ENCODE results near the gene SAP30. TPM values are rescaled to one million over a fixed set of nuclear protein-coding genes. Genes with fewer than 3 reads are reported as not detected.
A peak's percentile ranks its signal among the peaks of the same experiment; 100 is the strongest.

SAP30 gene
- total RNA-seq, 4 donors from 2014 or later, result 27.7 to 88.5 (median 49.1) TPM

- Histone ChIP-seq H3K9me3 (no peaks in the 10 kb centered on the region), H3K36me3 (peaks cover 0 to 17% (median 0%) of the 10 kb centered on the region in 3 donors), H3K27ac (peak overlapping the region; percentile 60 to 100 (median 86)), H3K27me3 (no peaks in the 10 kb centered on the region), H3K4me1 (peaks cover 0 to 38% (median 9%) of the 10 kb centered on the region in 4 donors), H3K4me3 (peak overlapping the region; percentile 69 to 97 (median 94))
- WGBS, 2 donors, result 3 to 4% methylated on average over 41 to 49 of the region's 52 CpGs
- TF ChIP-seq EP300 (IDR thresholded peaks at IDR 0.05), result peak in 1 of 2 donors; percentile 33
- TF ChIP-seq CTCF (IDR thresholded peaks at IDR 0.05), result no peak
- TF ChIP-seq POLR2A (IDR thresholded peaks at IDR 0.05), result peak in 1 of 2 donors; percentile 21
- peak in 1 of 2 donors; percentile 26 for DNase-seq (ENCODE audit: low spot score in 2 of 2)
Observed at GRCh38 chr4:173334891-173335752, 35.6 kb upstream of the SAP30 start.

- TF ChIP-seq POLR2A (IDR thresholded peaks at IDR 0.05) (no peak), CTCF (IDR thresholded peaks at IDR 0.05) (no peak), EP300 (IDR thresholded peaks at IDR 0.05) (no peak)
- H3K4me1 ChIP-seq, result peaks cover 0 to 14% (median 4%) of the 10 kb centered on the region in 4 donors
- no peaks in the 10 kb centered on the region for H3K27me3 ChIP-seq
- no peaks in the 10 kb centered on the region for H3K9me3 ChIP-seq
- H3K4me3 ChIP-seq, result no peak overlapping the region
- H3K27ac ChIP-seq, result no peak overlapping the region
- 98% methylated on average over 2 of the region's 2 CpGs for WGBS, 2 donors
- H3K36me3 ChIP-seq, result peaks cover 0 to 5% (median 0%) of the 10 kb centered on the region in 3 donors
- DNase-seq (ENCODE audit: low spot score in 2 of 2), result no peak
Observed at GRCh38 chr4:173337463-173337862, 33.3 kb upstream of the SAP30 start.

- Histone ChIP-seq H3K36me3 (peaks cover 0 to 5% (median 0%) of the 10 kb centered on the region in 3 donors), H3K4me1 (no peaks in the 10 kb centered on the region), H3K27me3 (no peaks in the 10 kb centered on the region), H3K27ac (no peak overlapping the region), H3K4me3 (no peak overlapping the region), H3K9me3 (no peaks in the 10 kb centered on the region)
- no peak for DNase-seq (ENCODE audit: low spot score in 2 of 2)
- TF ChIP-seq CTCF (IDR thresholded peaks at IDR 0.05) (no peak), EP300 (IDR thresholded peaks at IDR 0.05) (no peak), POLR2A (IDR thresholded peaks at IDR 0.05) (no peak)
- 81 to 89% methylated on average over 3 of the region's 3 CpGs for WGBS, 2 donors
Observed at GRCh38 chr4:173343832-173344397, 26.8 kb upstream of the SAP30 start.

DNA sequence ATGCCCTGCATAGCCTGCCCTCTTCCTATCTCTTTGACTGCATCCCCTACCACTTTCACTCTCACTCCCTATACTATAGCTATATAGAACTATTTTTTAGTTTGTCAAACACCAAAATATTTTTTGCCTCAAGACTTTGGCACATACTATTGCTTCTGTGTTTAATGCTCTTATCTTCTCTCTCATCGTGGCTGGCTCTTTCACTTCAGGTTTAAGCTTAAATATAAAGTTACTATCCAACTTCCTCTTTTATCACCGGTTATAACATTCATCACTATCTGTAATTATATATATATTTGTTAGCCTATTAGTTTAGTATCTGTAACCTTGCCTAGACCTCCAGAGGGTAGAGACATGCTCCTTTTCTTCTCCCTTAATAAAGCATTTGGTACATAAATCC, 25.1 kb upstream of the SAP30 start:
- peaks cover 0 to 5% (median 0%) of the 10 kb centered on the region in 3 donors for H3K36me3 ChIP-seq
- WGBS, 2 donors, result 47 to 51% methylated on average over 2 of the region's 2 CpGs
- no peak overlapping the region for H3K4me3 ChIP-seq
- no peaks in the 10 kb centered on the region for H3K9me3 ChIP-seq
- no peaks in the 10 kb centered on the region for H3K4me1 ChIP-seq
- H3K27ac ChIP-seq, result no peak overlapping the region
- TF ChIP-seq EP300 (IDR thresholded peaks at IDR 0.05), result no peak
- H3K27me3 ChIP-seq, result no peaks in the 10 kb centered on the region
- DNase-seq (ENCODE audit: low spot score in 2 of 2), result no peak

GRCh38 chr4:173346074-173346473, 24.7 kb upstream of the SAP30 start:
- peaks cover 0 to 5% (median 0%) of the 10 kb centered on the region in 3 donors for H3K36me3 ChIP-seq
- no peak for DNase-seq (ENCODE audit: low spot score in 2 of 2)
- no peaks in the 10 kb centered on the region for H3K9me3 ChIP-seq
- H3K27ac ChIP-seq, result no peak overlapping the region
- no peak overlapping the region for H3K4me3 ChIP-seq
- no peaks in the 10 kb centered on the region for H3K4me1 ChIP-seq
- TF ChIP-seq POLR2A (IDR thresholded peaks at IDR 0.05) (no peak), CTCF (IDR thresholded peaks at IDR 0.05) (no peak), EP300 (IDR thresholded peaks at IDR 0.05) (no peak)
- WGBS, 2 donors, result 56 to 62% methylated on average over 2 of the region's 2 CpGs
- no peaks in the 10 kb centered on the region for H3K27me3 ChIP-seq
